NCI-H146 treated with DMSO at 0.1 percent for 48 hours (cell line): ENCODE data around the gene PRKAG1.

Experiments used
- DNase-seq: peaks from one replicate; lab custom pipeline; 2025; ENCODE audit not compliant: unreplicated experiment; lab: John Stamatoyannopoulos, UW

The PRKAG1 gene

DNA sequence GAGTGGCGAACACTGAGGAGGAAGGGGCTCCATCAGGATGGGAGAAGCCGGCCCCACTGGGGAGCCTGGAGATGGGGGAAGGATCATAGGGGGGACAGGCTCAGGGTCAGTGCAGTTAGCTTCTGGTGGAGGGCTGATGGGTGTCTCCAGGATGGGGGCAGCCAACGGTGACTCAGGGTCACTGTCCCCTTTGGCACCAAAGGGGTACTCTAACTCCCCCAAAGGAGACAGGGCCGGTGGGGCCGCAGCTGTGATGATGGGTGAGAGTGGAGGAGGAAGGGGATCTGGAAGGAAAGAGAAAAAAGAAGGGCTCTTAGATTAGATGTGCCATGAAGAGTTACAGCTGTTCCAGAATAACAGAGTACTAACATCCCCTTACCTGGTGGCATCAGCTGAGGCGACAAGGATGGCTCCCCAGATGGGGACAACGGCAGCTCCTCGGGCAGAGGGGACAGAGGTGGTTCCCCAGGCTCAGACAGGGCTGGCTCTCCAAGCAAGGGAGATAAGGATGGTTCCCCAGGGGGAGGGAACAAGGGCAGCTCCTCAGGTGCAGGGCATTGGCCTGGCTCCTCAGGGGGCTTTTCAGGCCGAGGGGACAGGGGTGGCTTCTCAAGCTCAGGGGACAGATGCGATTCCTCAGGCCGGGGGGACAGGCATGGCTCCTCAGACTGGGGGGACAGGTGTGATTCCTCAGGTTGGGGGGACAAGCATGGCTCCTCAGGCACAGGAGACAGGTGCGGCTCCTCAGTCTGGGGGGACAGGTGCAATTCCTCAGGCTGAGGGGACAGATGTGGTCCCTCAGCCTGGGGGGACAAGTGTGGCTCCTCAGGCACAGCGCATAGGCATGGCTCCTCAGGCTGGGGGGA, 32.2 kb upstream of the PRKAG1 start:
- no peak for DNase-seq

DNA sequence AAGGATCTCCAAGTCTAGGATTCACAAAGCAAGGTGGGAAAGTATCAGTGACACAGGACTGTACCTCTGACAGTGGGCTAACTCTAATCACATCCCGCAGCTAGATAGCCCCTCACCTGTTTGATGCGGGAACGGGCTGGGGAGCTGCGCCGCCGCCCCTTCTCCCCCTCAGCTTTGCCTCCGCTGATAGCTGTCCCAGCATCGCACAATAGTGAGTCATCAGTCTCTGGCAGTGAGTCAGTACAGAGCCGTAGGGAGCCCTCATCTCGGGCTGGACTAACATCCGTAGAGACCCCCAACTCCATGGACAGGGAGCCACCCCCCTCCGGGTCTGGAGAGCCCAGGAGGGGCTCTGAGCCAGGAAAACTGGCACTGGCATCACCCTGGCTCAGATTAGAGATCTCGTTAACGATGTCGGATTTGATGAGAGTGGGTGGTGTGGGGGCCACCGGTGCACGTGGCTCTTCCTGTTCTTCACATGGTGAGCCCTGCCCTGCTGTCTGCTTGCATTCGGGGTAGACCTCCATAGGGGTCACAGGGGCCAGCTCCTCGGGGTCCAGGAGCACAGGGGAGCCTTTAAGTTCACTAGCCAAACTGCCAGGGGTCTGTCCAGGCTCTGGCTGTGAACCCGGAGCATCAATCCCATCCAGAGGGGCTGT, 31.1 kb upstream of the PRKAG1 start:
- DNase-seq: no peak

GRCh38 chr12:49048953-49049352, 30.4 kb upstream of the PRKAG1 start:
- no peak for DNase-seq

DNA sequence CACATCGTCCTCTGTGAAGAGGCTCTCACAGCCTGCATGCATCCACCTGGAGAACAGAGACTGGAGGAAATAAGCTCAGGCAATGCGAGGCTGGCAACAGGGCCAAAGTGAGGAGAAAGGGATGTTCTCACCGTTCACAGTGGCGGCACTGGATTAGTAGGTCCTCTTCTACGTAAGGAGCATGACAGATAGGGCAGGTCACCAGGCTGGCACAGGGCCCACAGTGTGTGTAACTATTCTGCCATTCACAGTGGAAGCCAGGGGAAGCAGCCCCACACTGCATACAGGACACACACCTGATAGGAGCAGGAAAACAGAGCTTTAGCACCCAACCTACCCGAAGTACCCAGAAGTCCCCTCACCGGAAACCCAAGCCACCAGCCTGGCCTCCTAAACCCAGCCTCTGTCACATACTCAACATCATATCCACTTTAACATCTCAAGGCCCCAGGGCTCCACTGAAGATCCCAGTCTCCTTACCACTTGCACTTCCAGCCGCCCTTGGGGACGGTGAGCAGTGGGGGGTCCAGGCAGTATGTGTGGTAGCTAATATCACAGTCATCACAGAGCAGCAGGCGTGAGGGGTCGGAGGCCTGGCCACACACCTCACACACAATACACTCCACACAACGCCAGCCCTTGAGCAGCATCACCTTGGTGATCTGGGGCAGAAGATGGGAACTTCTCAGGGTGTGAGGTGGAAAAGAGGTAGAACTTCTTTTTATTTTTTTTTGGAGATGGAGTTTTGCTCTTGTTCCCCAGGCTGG, 27.7 kb upstream of the PRKAG1 start:
- no peak for DNase-seq

- DNase-seq: no peak
These were observed 26.1 kb upstream of the PRKAG1 start for GRCh38 chr12:49044660-49045059.

DNA sequence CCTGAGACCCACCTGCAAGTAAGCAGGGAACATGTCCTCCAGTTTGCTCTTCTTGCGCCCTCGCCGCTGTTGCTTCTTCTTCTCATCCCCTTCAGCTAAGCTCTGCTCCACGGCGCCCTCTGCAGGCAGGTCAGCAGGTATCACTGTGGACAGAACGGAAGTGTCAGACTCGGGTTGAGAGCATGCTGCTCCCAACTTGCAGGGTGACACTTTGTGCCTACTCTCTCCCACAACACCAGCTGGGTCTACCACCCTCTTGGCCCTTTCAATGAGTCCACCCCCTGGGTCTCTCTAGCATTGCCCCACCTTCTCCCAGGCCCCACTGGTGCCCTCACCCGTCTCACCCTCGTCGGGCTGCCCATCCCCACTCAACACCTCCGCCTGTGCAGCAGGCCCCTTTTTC, 25.3 kb upstream of the PRKAG1 start:
- DNase-seq: peak; percentile 19

DNA sequence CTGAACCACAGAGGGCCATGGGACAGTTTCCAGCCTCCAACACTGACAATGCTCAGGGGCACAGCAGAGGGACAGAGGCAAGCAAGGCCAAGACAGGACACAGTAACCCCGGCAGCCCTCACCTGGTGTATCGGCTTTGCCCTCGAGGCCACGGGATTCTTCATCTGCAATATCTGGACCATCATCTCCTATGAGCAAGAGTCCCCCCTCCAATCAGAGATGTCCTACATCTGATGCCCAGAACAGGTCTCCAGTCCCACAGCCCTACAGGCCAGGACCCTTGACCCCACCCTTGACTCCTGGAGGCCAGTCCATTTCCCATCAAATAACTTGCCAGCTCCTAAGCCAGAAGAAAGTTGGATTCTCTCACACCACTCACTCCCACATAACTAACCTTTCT, 24.7 kb upstream of the PRKAG1 start:
- DNase-seq: no peak

DNA sequence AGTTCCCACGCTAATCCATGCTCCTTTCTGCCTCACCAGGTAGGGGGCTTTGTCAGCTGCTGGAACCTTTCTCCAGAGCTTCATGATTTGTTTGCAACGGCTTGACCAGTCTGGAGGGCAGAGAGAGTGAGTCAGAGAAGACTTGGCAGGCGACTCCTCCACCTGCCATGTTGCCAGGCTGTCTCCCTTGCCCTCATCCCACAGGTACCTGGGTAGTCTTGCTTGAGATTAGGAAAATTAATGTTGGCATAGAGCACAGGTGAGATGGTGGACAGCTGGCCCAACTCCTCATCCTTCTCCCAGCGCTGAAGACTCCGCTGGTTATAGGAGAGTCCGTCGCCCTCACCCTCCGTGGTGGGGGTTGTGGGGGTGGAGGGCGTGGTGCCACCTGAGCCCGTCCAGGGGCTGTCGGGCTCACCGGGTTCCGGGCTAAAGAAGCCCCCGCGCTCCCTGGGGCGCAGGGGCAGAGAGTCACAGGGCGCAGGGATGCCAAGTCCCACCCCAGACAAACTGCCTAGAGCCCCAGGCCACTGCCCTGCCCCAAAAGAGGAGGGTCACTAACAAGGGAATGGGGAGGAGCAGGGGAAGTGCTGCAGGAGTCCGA, 23.4 kb upstream of the PRKAG1 start:
- no peak for DNase-seq

DNA sequence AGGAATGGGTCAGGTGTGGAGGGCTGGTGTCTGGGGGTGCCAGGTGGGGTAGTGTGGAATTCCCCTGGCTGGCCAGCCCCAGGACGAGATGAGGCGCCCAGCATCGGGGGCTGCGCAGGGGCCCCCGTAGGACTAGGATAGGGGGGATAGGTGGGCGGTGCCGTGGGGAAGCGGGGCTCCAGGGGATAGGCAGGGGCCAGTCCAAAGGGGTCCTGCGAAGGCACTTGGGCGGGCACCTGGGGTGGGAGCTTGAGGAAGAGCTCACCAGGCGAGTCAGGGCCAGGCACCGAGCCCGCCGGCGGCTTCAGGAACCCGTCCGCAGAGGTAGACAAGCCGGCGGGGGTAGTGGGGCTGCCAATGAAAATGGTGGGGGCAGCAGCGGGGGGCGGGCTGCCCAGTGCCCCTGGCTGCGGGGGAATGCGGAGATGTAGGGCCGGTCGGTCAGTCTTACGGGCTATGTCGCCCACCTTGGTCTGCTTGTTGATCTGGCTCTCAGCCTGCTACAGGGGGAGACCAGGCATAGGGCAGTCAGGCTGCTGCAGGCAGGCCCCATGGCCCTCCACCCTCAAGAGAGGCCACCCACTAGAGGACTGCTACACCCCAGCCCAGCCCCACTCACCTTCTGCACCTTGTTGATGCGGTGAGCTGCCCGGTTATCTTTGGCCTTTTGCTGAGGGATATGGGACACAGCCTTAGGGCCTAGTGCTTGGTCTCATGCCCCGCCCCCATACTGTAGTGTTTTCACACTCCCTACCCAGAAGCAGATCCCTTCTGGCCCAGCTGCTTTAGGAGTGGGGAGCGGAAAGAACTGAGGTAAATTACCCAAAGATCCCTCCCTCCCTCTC, 22.7 kb upstream of the PRKAG1 start:
- DNase-seq: no peak

DNA sequence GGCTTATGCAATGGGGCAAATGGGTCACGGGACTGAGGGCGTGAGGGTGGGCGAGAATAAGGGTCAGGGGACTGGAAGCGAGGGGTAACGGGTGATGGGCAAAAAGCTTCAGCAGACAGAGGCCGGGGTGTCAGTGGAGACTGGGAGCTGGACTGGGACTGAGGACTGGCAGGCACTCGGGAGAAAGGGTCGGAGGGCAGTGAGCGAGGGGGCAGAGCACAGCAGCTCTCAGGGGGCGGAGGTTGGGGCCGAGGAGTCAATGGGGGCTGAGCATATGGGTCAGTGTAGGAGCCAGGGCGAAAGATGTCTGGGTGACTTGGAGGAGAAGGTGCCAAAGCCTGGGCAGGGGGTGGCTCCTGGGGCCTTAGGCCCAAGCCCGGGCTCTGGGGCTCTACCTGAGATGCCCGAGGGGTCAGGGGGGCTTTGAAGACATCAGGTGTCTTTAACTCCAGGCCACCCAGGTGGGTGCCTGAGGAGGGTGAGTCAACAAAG, 21.8 kb upstream of the PRKAG1 start:
- DNase-seq: no peak

DNA sequence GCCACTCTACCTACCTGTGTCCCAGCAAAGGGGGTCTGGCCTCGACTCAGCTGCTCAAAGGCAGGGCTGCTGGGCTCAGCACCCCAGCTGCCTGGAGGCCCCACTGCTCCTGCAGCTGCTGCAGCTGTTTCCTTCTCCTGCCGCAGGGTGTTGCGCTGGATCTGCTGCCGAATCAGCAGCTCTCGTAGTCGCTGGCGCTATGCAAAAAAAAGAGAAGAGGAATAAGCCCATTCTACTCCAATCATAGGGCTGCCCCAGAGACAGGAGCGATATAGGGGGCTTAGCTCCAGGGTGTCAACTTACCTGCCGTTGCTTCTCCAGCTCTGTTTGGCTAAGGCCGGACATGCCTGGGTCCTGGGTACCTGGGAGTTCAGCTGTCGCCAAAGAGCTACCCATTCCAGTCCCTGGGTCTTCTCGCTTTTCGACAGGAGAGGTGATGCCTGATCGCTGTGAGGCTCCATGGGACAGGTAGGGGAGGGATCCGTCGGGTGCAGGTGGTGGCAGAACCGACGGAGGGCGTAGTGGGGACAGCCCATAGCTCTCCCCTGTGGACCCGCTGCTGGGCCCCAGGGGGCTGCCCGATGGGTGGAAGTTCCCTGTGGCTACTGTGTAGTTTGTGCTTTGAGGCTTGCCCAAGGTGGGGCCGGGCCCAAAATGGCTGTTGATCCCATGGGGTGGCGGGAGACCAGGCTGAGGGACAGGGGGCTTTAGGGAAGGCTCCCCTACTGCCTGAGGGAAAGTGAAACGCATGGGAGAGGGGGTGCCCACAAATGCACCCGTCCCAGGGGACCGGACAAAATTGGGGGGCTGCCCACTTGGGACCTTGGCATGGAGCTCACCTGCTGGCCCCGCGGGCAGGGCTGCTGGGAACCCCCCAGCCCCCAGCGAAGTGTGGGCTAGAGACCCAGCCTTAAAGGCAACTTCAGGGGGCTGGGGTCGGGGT, 21.1 kb upstream of the PRKAG1 start:
- no peak for DNase-seq

GRCh38 chr12:49038291-49038955, 19.8 kb upstream of the PRKAG1 start:
- DNase-seq: no peak

GRCh38 chr12:49037947-49038237, 19.3 kb upstream of the PRKAG1 start:
- DNase-seq: no peak

- no peak for DNase-seq
These were observed 18.8 kb upstream of the PRKAG1 start for GRCh38 chr12:49037111-49037946.

DNA sequence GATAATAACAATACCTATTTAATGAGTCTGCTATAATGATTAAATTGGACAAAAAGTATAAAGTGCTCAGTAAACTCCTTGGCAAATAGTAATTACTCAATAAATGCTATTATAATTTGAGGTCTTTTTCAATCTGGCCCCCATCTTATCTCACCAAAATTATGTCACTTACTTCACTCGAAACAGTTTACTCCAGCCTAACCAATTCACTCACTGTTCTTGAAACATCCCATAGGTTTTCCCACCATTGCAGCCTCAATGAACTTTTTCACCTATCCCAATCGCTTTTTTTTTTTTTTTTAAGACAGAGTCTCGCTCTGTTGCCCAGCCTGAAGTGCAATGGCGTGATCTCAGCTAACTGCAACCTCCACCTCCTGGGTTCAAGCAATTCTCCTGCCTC, 17.5 kb upstream of the PRKAG1 start:
- DNase-seq: no peak

GRCh38 chr12:49034286-49034622, 15.7 kb upstream of the PRKAG1 start:
- no peak for DNase-seq

GRCh38 chr12:49033611-49034285, 15.2 kb upstream of the PRKAG1 start:
- no peak for DNase-seq
